HG02588 (cell line): Measurements from ENCODE around the gene SLC6A17.

Experiments used
- ATAC-seq: cut with Tn5 transposase; IDR thresholded peaks from one replicate; pipeline ENCODE4 v1.9.1; 2021; ENCODE audit warnings: mild to moderate bottlenecking, moderate library complexity; ENCODE audit not compliant: unreplicated experiment

Gene SLC6A17

GRCh38 chr1:110150330-110151174 is at the start of gene SLC6A17:
Gene SLC6A17 (plus strand): TSS chr1:110150494. CDS start chr1:110166930, 16,436 bp downstream.
- ATAC-seq, result no peak

- ATAC-seq, result no peak
These were observed 48.2 kb upstream of the SLC6A17 start for GRCh38 chr1:110102081-110102480.

GRCh38 chr1:110106013-110106941 is 44.0 kb upstream of the SLC6A17 start:
- no peak for ATAC-seq

GRCh38 chr1:110107867-110108469 is 42.3 kb upstream of the SLC6A17 start:
- ATAC-seq, result no peak

- no peak for ATAC-seq
These were observed 39.2 kb upstream of the SLC6A17 start for GRCh38 chr1:110111081-110111480.

GRCh38 chr1:110112143-110112542 is 38.2 kb upstream of the SLC6A17 start, which contains the start of gene UBL4B:
Gene UBL4B (plus strand): TSS chr1:110112443. CDS start chr1:110112535, 92 bp downstream.
- ATAC-seq, result no peak

- no peak for ATAC-seq
These were observed 37.6 kb upstream of the SLC6A17 start for GRCh38 chr1:110112656-110113055.

- no peak for ATAC-seq
These were observed 36.7 kb upstream of the SLC6A17 start for GRCh38 chr1:110113551-110113950.

GRCh38 chr1:110114173-110114572 is 36.1 kb upstream of the SLC6A17 start:
- no peak for ATAC-seq

- ATAC-seq, result no peak
These were observed 35.5 kb upstream of the SLC6A17 start for GRCh38 chr1:110114784-110115183.

GRCh38 chr1:110118636-110119396 is 31.5 kb upstream of the SLC6A17 start:
- ATAC-seq, result no peak

- ATAC-seq, result no peak
These were observed 30.5 kb upstream of the SLC6A17 start for GRCh38 chr1:110119843-110120242.

- no peak for ATAC-seq
These were observed 29.2 kb upstream of the SLC6A17 start for GRCh38 chr1:110120960-110121561.

- no peak for ATAC-seq
These were observed 27.1 kb upstream of the SLC6A17 start for GRCh38 chr1:110123224-110123623.

- ATAC-seq, result no peak
These were observed 24.5 kb upstream of the SLC6A17 start for GRCh38 chr1:110125810-110126209.

GRCh38 chr1:110130113-110130591 is 20.1 kb upstream of the SLC6A17 start:
- no peak for ATAC-seq

GRCh38 chr1:110130989-110131388 is 19.3 kb upstream of the SLC6A17 start:
- no peak for ATAC-seq

- no peak for ATAC-seq
These were observed 17.6 kb upstream of the SLC6A17 start for GRCh38 chr1:110132682-110133081.

- ATAC-seq, result no peak
These were observed 16.9 kb upstream of the SLC6A17 start for GRCh38 chr1:110133436-110133835.

- no peak for ATAC-seq
These were observed 16.2 kb upstream of the SLC6A17 start for GRCh38 chr1:110134050-110134595.
